Hematopoietic multipotent progenitor cell treated with erythropoietin and hydrocortisone succinate and interleukin-3 and kit ligand, for 17 days (in vitro differentiated cells): ENCODE data around the gene CXCL8.

Experiments used
- DNase-seq: peaks from one replicate; pipeline ENCODE4 v3.0.0-alpha.2; 2015; ENCODE audit warnings: low spot score

Gene CXCL8

GRCh38 chr4:73718375-73719373 lies 21.7 kb upstream of the CXCL8 start:
- DNase-seq: no peak

GRCh38 chr4:73721435-73721834 lies 18.9 kb upstream of the CXCL8 start:
- DNase-seq: no peak

- no peak for DNase-seq
These were observed 18.5 kb upstream of the CXCL8 start for GRCh38 chr4:73721909-73722308.

GRCh38 chr4:73723023-73723422 lies 17.3 kb upstream of the CXCL8 start:
- no peak for DNase-seq

- DNase-seq: no peak
These were observed 16.4 kb upstream of the CXCL8 start for GRCh38 chr4:73723928-73724327.

- DNase-seq: no peak
These were observed 14.9 kb upstream of the CXCL8 start for GRCh38 chr4:73725510-73725909.

GRCh38 chr4:73725985-73726384 lies 14.4 kb upstream of the CXCL8 start:
- no peak for DNase-seq

- DNase-seq: no peak
These were observed 12.7 kb upstream of the CXCL8 start for GRCh38 chr4:73727685-73728084.

GRCh38 chr4:73728091-73728741 lies 12.2 kb upstream of the CXCL8 start:
- DNase-seq: no peak

GRCh38 chr4:73729534-73730165 lies 10.7 kb upstream of the CXCL8 start:
- DNase-seq: peak; percentile 5

- no peak for DNase-seq
These were observed 10.1 kb upstream of the CXCL8 start for GRCh38 chr4:73730292-73730691.

GRCh38 chr4:73730867-73731266 lies 9.5 kb upstream of the CXCL8 start:
- no peak for DNase-seq

GRCh38 chr4:73731968-73732610 lies 8.3 kb upstream of the CXCL8 start:
- no peak for DNase-seq

- no peak for DNase-seq
These were observed 7.5 kb upstream of the CXCL8 start for GRCh38 chr4:73732759-73733431.

GRCh38 chr4:73734530-73735001 lies 5.8 kb upstream of the CXCL8 start:
- DNase-seq: no peak

GRCh38 chr4:73735231-73735630 lies 5.1 kb upstream of the CXCL8 start:
- DNase-seq: no peak

GRCh38 chr4:73741031-73741749 lies 821 bp downstream of the CXCL8 start:
- no peak for DNase-seq

GRCh38 chr4:73741750-73742489 lies 1.6 kb downstream of the CXCL8 start:
- no peak for DNase-seq

- no peak for DNase-seq
These were observed 2.3 kb downstream of the CXCL8 start for GRCh38 chr4:73742490-73743160.

- no peak for DNase-seq
These were observed 2.9 kb downstream of the CXCL8 start for GRCh38 chr4:73743281-73743680.
